Natural killer cell (primary cell): ENCODE measurements around the gene HSDL2. TPM values are rescaled to one million over a fixed set of nuclear protein-coding genes. Genes with fewer than 3 reads are reported as not detected.
"Not testable (repeated sequence)": the region's sequence is repeated elsewhere in the genome, so short reads cannot be mapped to it uniquely, and the experiment has no call there.

ENCODE experiments used
- ATAC-seq, 3 donors: fragments of 150-1000 bp in 2 of 3; fragments of 200-7000 bp in 1 of 3; cut with Tn5 transposase; 1 replicate in 1 of 3; 2 replicates in 2 of 3; pipeline ENCODE4 v1.10.0; 2021; ENCODE audit warnings: mild to moderate bottlenecking in 2 of 3, moderate library complexity in 2 of 3
- DNase-seq, 2 donors: peaks; one replicate each; pipeline versions ENCODE4 v3.0.0 to v3.0.0-alpha.2; 2013 to 2021; ENCODE audit warnings: mixed read lengths in 1 of 2
- H3K27ac ChIP-seq: one replicate; pipeline ENCODE4 v1.5.1; 2013; ENCODE audit warnings: mild to moderate bottlenecking, low read length
- H3K27me3 ChIP-seq: one replicate; pipeline ENCODE4 v1.6.1; 2013; ENCODE audit warnings: low read length; ENCODE audit not compliant: control insufficient read depth, insufficient read depth
- H3K36me3 ChIP-seq: one replicate; pipeline ENCODE4 v1.6.1; 2013; ENCODE audit warnings: low read length; ENCODE audit not compliant: control insufficient read depth, insufficient read depth
- H3K4me1 ChIP-seq: one replicate; pipeline ENCODE4 v1.6.1; 2013; ENCODE audit warnings: low read length; ENCODE audit not compliant: control insufficient read depth, insufficient read depth
- H3K4me3 ChIP-seq: one replicate; pipeline ENCODE4 v1.5.1; 2013; ENCODE audit warnings: low read length
- H3K9me3 ChIP-seq: one replicate; pipeline ENCODE4 v1.6.1; 2013; ENCODE audit warnings: low read length; ENCODE audit not compliant: control insufficient read depth, insufficient read depth
- H3K27ac Mint-ChIP-seq, 2 donors: one replicate each; pipeline ENCODE4 v1.8.0; 2022; ENCODE audit warnings: mild to moderate bottlenecking in 2 of 2, mixed read lengths in 2 of 2, moderate library complexity in 1 of 2
- H3K27me3 Mint-ChIP-seq, 2 donors: one replicate each; pipeline ENCODE4 v1.8.0; 2022; ENCODE audit warnings: low read depth in 2 of 2, mixed read lengths in 2 of 2
- H3K36me3 Mint-ChIP-seq: one replicate; pipeline ENCODE4 v1.8.0; 2022; ENCODE audit warnings: mixed read lengths
- H3K4me1 Mint-ChIP-seq, 2 donors: one replicate each; pipeline ENCODE4 v1.8.0; 2022; ENCODE audit warnings: mixed read lengths in 2 of 2
- H3K4me3 Mint-ChIP-seq: one replicate; pipeline ENCODE4 v1.8.0; 2022; ENCODE audit warnings: mild to moderate bottlenecking, moderate library complexity, mixed read lengths
- H3K9me3 Mint-ChIP-seq, 2 donors: one replicate each; pipeline ENCODE4 v1.8.0; 2022; ENCODE audit warnings: mixed read lengths in 2 of 2
- CTCF ChIP-seq: fragments of 200-600 bp; IDR thresholded peaks from one replicate; pipeline ENCODE4 v1.8.0; 2022; ENCODE audit warnings: antibody characterized with exemption
- WGBS: methylation state at CpG from one replicate; pipeline ENCODE4 v1.1.7; 2013; ENCODE audit warnings: missing lambda C conversion rate; ENCODE audit not compliant: insufficient coverage; 5-methylcytosine and 5-hydroxymethylcytosine counted together
- intact Hi-C: fragments of 100-400 bp; cut with micrococcal nuclease; formaldehyde crosslinking; loops from one replicate; pipeline ENCODE4 v1.14.2; 2022
- total RNA-seq, 4 donors: library from RNA; stranded (reverse); fragments of 120-200 nt in 1 of 4; gene quantifications; one replicate each; pipeline versions ENCODE4 v1.2.3 to v1.2.4, GENCODE V29; 2013 to 2022

HSDL2 gene
- total RNA-seq, 3 donors from 2014 or later (not counting 1 experiment from before 2014, with no cell fraction given): 7.9 to 18.3 (median 8.6) TPM

- Mint-ChIP-seq H3K36me3 (no peaks in the 10 kb centered on the region), H3K27me3 (peaks cover 5 to 10% of the 10 kb centered on the region in 2 donors), H3K27ac (no peak overlapping the region), H3K4me3 (no peak overlapping the region), H3K9me3 (no peaks in the 10 kb centered on the region), H3K4me1 (peaks cover under 1 to 11% of the 10 kb centered on the region in 2 donors)
- H3K9me3 ChIP-seq: no peaks in the 10 kb centered on the region
- DNase-seq (no peak), ATAC-seq (no peak)
- no peak overlapping the region for H3K4me3 ChIP-seq
- H3K27me3 ChIP-seq: no peaks in the 10 kb centered on the region
- intact Hi-C loops: no loop called here
- WGBS: 94% methylated on average over 5 of the region's 5 CpGs
- H3K4me1 ChIP-seq: no peaks in the 10 kb centered on the region
- H3K27ac ChIP-seq: no peak overlapping the region
- no peaks in the 10 kb centered on the region for H3K36me3 ChIP-seq
- no peak for TF ChIP-seq CTCF
These were observed 19.7 kb upstream of the HSDL2 start for GRCh38 chr9:112360047-112360804.

DNA sequence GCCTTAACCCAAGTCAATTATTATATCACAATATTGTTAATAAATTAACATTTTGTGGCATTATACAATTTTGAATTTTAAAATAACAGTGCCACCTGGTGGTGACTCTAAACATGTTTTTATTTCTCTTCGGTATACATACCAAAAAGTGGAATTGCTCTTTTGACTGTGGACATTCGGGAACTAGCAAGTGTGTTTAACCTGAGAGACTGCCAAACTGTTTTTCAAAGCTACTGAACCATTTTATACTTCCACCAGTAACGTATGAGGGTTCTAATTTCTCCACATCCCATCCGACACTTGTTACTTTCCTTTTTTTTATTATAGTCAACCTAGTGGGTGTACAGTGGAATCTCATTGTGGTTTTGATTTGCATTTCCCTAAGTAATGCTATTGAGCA, 18.3 kb upstream of the HSDL2 start:
- H3K9me3 ChIP-seq: no peaks in the 10 kb centered on the region
- Mint-ChIP-seq H3K27ac (no peak overlapping the region), H3K9me3 (no peaks in the 10 kb centered on the region), H3K27me3 (peaks cover 7 to 13% of the 10 kb centered on the region in 2 donors), H3K36me3 (no peaks in the 10 kb centered on the region), H3K4me3 (no peak overlapping the region), H3K4me1 (no peaks in the 10 kb centered on the region)
- no peaks in the 10 kb centered on the region for H3K27me3 ChIP-seq
- intact Hi-C loops: loop anchor here (1.0 kb wide), 3 partner anchors 248 to 601 kb away; no protein-coding TSS in a partner anchor
- no peak overlapping the region for H3K4me3 ChIP-seq
- H3K36me3 ChIP-seq: no peaks in the 10 kb centered on the region
- 0% methylated on average over 2 of the region's 4 CpGs for WGBS
- peak; percentile 87 for TF ChIP-seq CTCF
- DNase-seq (peak in 1 of 2 donors; percentile 76), ATAC-seq (no peak)
- H3K4me1 ChIP-seq: no peaks in the 10 kb centered on the region
- no peak overlapping the region for H3K27ac ChIP-seq

- Mint-ChIP-seq H3K36me3 (no peaks in the 10 kb centered on the region), H3K27ac (no peak overlapping the region), H3K4me3 (no peak overlapping the region), H3K27me3 (peaks cover 7 to 13% of the 10 kb centered on the region in 2 donors), H3K9me3 (no peaks in the 10 kb centered on the region), H3K4me1 (no peaks in the 10 kb centered on the region)
- H3K4me1 ChIP-seq: no peaks in the 10 kb centered on the region
- DNase-seq (no peak), ATAC-seq (no peak)
- no peaks in the 10 kb centered on the region for H3K36me3 ChIP-seq
- no peak overlapping the region for H3K27ac ChIP-seq
- intact Hi-C loops: no loop called here
- WGBS: 91% methylated on average over 2 of the region's 3 CpGs
- H3K27me3 ChIP-seq: no peaks in the 10 kb centered on the region
- no peak for TF ChIP-seq CTCF
- H3K4me3 ChIP-seq: no peak overlapping the region
- no peaks in the 10 kb centered on the region for H3K9me3 ChIP-seq
These were observed 15.1 kb upstream of the HSDL2 start for GRCh38 chr9:112364761-112365160.

GRCh38 chr9:112365257-112365656, 14.7 kb upstream of the HSDL2 start:
- H3K27me3 ChIP-seq, H3K9me3 Mint-ChIP-seq, H3K36me3 Mint-ChIP-seq, H3K4me1 Mint-ChIP-seq, H3K36me3 ChIP-seq, DNase-seq, H3K4me3 ChIP-seq, H3K9me3 ChIP-seq, H3K4me1 ChIP-seq, H3K27ac Mint-ChIP-seq, intact Hi-C loops, H3K4me3 Mint-ChIP-seq, H3K27ac ChIP-seq, ATAC-seq: not testable (repeated sequence)
- peaks cover 7 to 13% of the 10 kb centered on the region in 2 donors for H3K27me3 Mint-ChIP-seq
- WGBS: 96% methylated on average over 3 of the region's 3 CpGs
